ENCODE measurements around the gene ROBO4. TPM values are rescaled to one million over a fixed set of nuclear protein-coding genes. Genes with fewer than 3 reads are reported as not detected.

Gene ROBO4
- total and polyA plus RNA-seq, 2 experiments from 2014 or later: not detected

GRCh38 chr11:124834526-124835180 is 63.0 kb downstream of the ROBO4 start (continued):
- TF ChIP-seq ZNF462 (CRISPR knock-in tag; IDR thresholded peaks at IDR 0.05) (no peak), ETS1 (IDR thresholded peaks at IDR 0.05) (no peak)

Other genes starting within 250 kb of the ROBO4 start
- gene SIAE, start 224.1 kb downstream of the ROBO4 start, total RNA-seq (2014; rRNA removed; shearing (Covaris generic)): 1.5 and 1.7 TPM in 2 replicates
- gene SIAE, start 224.1 kb downstream of the ROBO4 start, polyA plus RNA-seq (2016; fragmentation: Nextera tagmentation; extraction: Ambion mirVana): 0.85 and 1.1 TPM in 2 replicates
- 3.2 and 7.4 TPM in 2 replicates for gene SPA17, start 224.0 kb downstream of the ROBO4 start, total RNA-seq (2014; rRNA removed; shearing (Covaris generic))
- gene SPA17, start 224.0 kb downstream of the ROBO4 start, polyA plus RNA-seq (2016; fragmentation: Nextera tagmentation; extraction: Ambion mirVana): 14.9 and 18.6 TPM in 2 replicates
- 0.24 TPM in 1 of 2 replicates, not detected in the other for gene NRGN, start 157.9 kb downstream of the ROBO4 start, total RNA-seq (2014; rRNA removed; shearing (Covaris generic))
- gene NRGN, start 157.9 kb downstream of the ROBO4 start, polyA plus RNA-seq (2016; fragmentation: Nextera tagmentation; extraction: Ambion mirVana): 0.61 TPM in 2 replicates
- gene VSIG2, start 145.6 kb downstream of the ROBO4 start, total RNA-seq (2014; rRNA removed; shearing (Covaris generic)): not detected in 2 replicates
- gene VSIG2, start 145.6 kb downstream of the ROBO4 start, polyA plus RNA-seq (2016; fragmentation: Nextera tagmentation; extraction: Ambion mirVana): 0.19 TPM in 1 of 2 replicates, not detected in the other
- gene ESAM, start 135.6 kb downstream of the ROBO4 start, total RNA-seq (2014; rRNA removed; shearing (Covaris generic)): not detected in 2 replicates
- 0.32 and 0.50 TPM in 2 replicates for gene ESAM, start 135.6 kb downstream of the ROBO4 start, polyA plus RNA-seq (2016; fragmentation: Nextera tagmentation; extraction: Ambion mirVana)
- 34.4 and 39.5 TPM in 2 replicates for gene MSANTD2, start 97.5 kb downstream of the ROBO4 start, total RNA-seq (2014; rRNA removed; shearing (Covaris generic))
- 15.3 and 18.7 TPM in 2 replicates for gene MSANTD2, start 97.5 kb downstream of the ROBO4 start, polyA plus RNA-seq (2016; fragmentation: Nextera tagmentation; extraction: Ambion mirVana)
- gene ROBO3, start 32.4 kb downstream of the ROBO4 start, total RNA-seq (2014; rRNA removed; shearing (Covaris generic)): 8.0 and 17.0 TPM in 2 replicates
- 21.0 and 21.4 TPM in 2 replicates for gene ROBO3, start 32.4 kb downstream of the ROBO4 start, polyA plus RNA-seq (2016; fragmentation: Nextera tagmentation; extraction: Ambion mirVana)
- gene HEPN1, start 21.4 kb upstream of the ROBO4 start, total RNA-seq (2014; rRNA removed; shearing (Covaris generic)): not detected in 2 replicates
- gene HEPN1, start 21.4 kb upstream of the ROBO4 start, polyA plus RNA-seq (2016; fragmentation: Nextera tagmentation; extraction: Ambion mirVana): not detected in 2 replicates
- gene HEPACAM, start 38.2 kb upstream of the ROBO4 start, total RNA-seq (2014; rRNA removed; shearing (Covaris generic)): 0.17 TPM in 1 of 2 replicates, not detected in the other
- gene HEPACAM, start 38.2 kb upstream of the ROBO4 start, polyA plus RNA-seq (2016; fragmentation: Nextera tagmentation; extraction: Ambion mirVana): not detected in 2 replicates
- gene CCDC15, start 56.3 kb upstream of the ROBO4 start, total RNA-seq (2014; rRNA removed; shearing (Covaris generic)): 3.3 and 8.0 TPM in 2 replicates
- gene CCDC15, start 56.3 kb upstream of the ROBO4 start, polyA plus RNA-seq (2016; fragmentation: Nextera tagmentation; extraction: Ambion mirVana): 1.8 and 2.9 TPM in 2 replicates
- 1.0 and 1.6 TPM in 2 replicates for gene SLC37A2, start 165.4 kb upstream of the ROBO4 start, total RNA-seq (2014; rRNA removed; shearing (Covaris generic))
- 0.40 and 0.61 TPM in 2 replicates for gene SLC37A2, start 165.4 kb upstream of the ROBO4 start, polyA plus RNA-seq (2016; fragmentation: Nextera tagmentation; extraction: Ambion mirVana)
- gene TMEM218, start 213.8 kb upstream of the ROBO4 start, total RNA-seq (2014; rRNA removed; shearing (Covaris generic)): 13.4 and 23.7 TPM in 2 replicates
- gene TMEM218, start 213.8 kb upstream of the ROBO4 start, polyA plus RNA-seq (2016; fragmentation: Nextera tagmentation; extraction: Ambion mirVana): 23.8 and 24.2 TPM in 2 replicates